ENCODE measurements around the gene PTK7.

DNA sequence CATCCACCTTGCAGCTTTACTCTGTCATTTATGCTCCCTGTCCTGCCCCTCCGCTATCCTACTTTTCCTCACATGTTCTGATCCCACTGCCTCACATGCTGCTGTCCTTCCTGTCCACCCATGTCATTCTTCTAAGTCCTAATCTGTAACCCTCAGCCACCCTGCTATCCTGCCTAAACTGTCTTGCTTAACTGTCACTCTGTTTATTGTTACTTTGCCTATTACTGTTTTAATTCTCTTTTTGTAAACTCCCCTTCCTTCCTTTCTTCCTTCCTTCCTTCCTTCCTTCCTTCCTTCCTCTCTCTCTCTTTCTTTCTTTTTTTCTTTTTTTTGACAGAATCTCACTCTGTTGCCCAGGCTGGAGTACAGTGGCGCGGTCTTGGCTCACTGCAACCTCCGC, 107.3 kb downstream of the PTK7 start:
- TF ChIP-seq, protein P1, sequence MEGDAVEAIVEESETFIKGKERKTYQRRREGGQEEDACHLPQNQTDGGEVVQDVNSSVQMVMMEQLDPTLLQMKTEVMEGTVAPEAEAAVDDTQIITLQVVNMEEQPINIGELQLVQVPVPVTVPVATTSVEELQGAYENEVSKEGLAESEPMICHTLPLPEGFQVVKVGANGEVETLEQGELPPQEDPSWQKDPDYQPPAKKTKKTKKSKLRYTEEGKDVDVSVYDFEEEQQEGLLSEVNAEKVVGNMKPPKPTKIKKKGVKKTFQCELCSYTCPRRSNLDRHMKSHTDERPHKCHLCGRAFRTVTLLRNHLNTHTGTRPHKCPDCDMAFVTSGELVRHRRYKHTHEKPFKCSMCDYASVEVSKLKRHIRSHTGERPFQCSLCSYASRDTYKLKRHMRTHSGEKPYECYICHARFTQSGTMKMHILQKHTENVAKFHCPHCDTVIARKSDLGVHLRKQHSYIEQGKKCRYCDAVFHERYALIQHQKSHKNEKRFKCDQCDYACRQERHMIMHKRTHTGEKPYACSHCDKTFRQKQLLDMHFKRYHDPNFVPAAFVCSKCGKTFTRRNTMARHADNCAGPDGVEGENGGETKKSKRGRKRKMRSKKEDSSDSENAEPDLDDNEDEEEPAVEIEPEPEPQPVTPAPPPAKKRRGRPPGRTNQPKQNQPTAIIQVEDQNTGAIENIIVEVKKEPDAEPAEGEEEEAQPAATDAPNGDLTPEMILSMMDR (conservative IDR thresholded peaks at IDR 0.05; ENCODE audit: low read depth in 2 of 2) = no peak
- no peak for TF ChIP-seq EZH2phosphoT487 (IDR thresholded peaks at IDR 0.05; ENCODE audit: unreplicated experiment)
- TF ChIP-seq EZH2 (IDR thresholded peaks at IDR 0.05; ENCODE audit: low read depth, unreplicated experiment) = no peak
- no peak for TF ChIP-seq CREB1 (CRISPR knock-in tag; IDR thresholded peaks at IDR 0.05; ENCODE audit: low read depth)
- TF ChIP-seq ZNF331 (CRISPR knock-in tag; IDR thresholded peaks at IDR 0.05; ENCODE audit: low read depth) = no peak
- no peak for TF ChIP-seq NANOG (IDR thresholded peaks at IDR 0.05; ENCODE audit: borderline replicate concordance)
- TF ChIP-seq POLR2AphosphoS5 (IDR thresholded peaks at IDR 0.05; ENCODE audit: low read depth) = no peak
- TF ChIP-seq, protein P2, sequence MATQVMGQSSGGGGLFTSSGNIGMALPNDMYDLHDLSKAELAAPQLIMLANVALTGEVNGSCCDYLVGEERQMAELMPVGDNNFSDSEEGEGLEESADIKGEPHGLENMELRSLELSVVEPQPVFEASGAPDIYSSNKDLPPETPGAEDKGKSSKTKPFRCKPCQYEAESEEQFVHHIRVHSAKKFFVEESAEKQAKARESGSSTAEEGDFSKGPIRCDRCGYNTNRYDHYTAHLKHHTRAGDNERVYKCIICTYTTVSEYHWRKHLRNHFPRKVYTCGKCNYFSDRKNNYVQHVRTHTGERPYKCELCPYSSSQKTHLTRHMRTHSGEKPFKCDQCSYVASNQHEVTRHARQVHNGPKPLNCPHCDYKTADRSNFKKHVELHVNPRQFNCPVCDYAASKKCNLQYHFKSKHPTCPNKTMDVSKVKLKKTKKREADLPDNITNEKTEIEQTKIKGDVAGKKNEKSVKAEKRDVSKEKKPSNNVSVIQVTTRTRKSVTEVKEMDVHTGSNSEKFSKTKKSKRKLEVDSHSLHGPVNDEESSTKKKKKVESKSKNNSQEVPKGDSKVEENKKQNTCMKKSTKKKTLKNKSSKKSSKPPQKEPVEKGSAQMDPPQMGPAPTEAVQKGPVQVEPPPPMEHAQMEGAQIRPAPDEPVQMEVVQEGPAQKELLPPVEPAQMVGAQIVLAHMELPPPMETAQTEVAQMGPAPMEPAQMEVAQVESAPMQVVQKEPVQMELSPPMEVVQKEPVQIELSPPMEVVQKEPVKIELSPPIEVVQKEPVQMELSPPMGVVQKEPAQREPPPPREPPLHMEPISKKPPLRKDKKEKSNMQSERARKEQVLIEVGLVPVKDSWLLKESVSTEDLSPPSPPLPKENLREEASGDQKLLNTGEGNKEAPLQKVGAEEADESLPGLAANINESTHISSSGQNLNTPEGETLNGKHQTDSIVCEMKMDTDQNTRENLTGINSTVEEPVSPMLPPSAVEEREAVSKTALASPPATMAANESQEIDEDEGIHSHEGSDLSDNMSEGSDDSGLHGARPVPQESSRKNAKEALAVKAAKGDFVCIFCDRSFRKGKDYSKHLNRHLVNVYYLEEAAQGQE (IDR thresholded peaks at IDR 0.05; ENCODE audit: unreplicated experiment) = no peak
- TF ChIP-seq, protein P3, sequence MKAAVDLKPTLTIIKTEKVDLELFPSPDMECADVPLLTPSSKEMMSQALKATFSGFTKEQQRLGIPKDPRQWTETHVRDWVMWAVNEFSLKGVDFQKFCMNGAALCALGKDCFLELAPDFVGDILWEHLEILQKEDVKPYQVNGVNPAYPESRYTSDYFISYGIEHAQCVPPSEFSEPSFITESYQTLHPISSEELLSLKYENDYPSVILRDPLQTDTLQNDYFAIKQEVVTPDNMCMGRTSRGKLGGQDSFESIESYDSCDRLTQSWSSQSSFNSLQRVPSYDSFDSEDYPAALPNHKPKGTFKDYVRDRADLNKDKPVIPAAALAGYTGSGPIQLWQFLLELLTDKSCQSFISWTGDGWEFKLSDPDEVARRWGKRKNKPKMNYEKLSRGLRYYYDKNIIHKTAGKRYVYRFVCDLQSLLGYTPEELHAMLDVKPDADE (IDR thresholded peaks at IDR 0.05) = no peak
- TF ChIP-seq STAT1 (IDR thresholded peaks at IDR 0.05; ENCODE audit: unreplicated experiment) = no peak

Measured in GM23338 (cell line).